ENCODE measurements around the gene RBM8A.

The RBM8A gene

DNA sequence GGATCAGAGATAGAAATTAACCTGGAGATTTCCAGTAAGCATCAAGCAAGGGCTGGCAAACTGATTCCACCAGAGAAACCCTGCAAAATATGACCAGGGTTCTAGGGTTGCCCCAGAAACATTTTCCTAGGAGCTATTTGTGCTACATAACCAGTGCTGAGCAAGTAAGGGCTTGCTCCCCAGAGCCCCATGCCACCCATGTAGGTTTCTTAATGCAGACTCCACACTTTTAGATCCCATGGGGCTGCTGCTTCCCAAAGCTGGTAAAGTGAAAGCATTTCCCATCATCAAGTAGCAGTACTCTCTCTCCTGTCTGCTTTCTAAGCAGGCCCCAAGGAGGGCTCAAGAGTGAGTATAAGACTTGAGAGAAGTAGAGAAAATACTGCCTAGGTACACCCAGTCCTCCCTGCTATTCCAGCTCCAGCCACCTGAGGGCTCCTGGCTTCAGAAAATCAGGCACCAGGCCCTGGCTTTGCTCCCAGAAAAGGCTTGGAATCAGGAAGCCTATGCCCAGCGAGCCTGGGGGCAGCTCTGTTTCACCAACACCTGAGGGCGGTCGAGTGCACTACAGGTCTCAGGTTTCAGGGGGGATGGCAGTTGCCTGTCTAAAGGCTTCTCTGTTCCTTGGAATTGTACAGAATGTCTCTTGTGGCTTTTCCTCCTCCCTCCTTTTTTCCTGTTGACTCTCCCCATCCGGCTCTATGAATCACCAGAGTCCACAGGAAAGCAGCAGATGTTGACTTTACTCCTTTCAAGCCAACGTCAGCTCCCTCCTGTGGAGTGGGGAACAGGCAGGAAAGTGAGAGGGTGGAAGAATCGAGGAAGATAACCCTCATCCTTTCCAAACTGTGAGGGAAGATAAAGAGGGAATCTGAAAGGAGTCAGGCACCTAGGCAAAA, 35.4 kb downstream of the RBM8A start (continued):
- TF ChIP-seq, protein P1, sequence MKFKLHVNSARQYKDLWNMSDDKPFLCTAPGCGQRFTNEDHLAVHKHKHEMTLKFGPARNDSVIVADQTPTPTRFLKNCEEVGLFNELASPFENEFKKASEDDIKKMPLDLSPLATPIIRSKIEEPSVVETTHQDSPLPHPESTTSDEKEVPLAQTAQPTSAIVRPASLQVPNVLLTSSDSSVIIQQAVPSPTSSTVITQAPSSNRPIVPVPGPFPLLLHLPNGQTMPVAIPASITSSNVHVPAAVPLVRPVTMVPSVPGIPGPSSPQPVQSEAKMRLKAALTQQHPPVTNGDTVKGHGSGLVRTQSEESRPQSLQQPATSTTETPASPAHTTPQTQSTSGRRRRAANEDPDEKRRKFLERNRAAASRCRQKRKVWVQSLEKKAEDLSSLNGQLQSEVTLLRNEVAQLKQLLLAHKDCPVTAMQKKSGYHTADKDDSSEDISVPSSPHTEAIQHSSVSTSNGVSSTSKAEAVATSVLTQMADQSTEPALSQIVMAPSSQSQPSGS (tag by site-specific recombination; IDR thresholded peaks at IDR 0.05; ENCODE audit: low read depth) = no peak
- TF ChIP-seq, protein P2, sequence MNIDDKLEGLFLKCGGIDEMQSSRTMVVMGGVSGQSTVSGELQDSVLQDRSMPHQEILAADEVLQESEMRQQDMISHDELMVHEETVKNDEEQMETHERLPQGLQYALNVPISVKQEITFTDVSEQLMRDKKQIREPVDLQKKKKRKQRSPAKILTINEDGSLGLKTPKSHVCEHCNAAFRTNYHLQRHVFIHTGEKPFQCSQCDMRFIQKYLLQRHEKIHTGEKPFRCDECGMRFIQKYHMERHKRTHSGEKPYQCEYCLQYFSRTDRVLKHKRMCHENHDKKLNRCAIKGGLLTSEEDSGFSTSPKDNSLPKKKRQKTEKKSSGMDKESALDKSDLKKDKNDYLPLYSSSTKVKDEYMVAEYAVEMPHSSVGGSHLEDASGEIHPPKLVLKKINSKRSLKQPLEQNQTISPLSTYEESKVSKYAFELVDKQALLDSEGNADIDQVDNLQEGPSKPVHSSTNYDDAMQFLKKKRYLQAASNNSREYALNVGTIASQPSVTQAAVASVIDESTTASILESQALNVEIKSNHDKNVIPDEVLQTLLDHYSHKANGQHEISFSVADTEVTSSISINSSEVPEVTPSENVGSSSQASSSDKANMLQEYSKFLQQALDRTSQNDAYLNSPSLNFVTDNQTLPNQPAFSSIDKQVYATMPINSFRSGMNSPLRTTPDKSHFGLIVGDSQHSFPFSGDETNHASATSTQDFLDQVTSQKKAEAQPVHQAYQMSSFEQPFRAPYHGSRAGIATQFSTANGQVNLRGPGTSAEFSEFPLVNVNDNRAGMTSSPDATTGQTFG (tag by site-specific recombination; IDR thresholded peaks at IDR 0.05; ENCODE audit: borderline replicate concordance) = no peak
- TF ChIP-seq KLF16 (tag by site-specific recombination; IDR thresholded peaks at IDR 0.05) (no peak), ZNF292 (tag by site-specific recombination; IDR thresholded peaks at IDR 0.05; ENCODE audit: borderline replicate concordance, low read depth) (no peak), YY1 (tag by site-specific recombination; IDR thresholded peaks at IDR 0.05) (no peak), ZNF501 (tag by site-specific recombination; IDR thresholded peaks at IDR 0.05) (peak; percentile 74; the same call in 1 of the 2 replicates), ZFP3 (tag by site-specific recombination; IDR thresholded peaks at IDR 0.05; ENCODE audit: low read depth) (no peak), SP2 (tag by site-specific recombination; IDR thresholded peaks at IDR 0.05) (peak; percentile 61), ZNF324 (tag by site-specific recombination; IDR thresholded peaks at IDR 0.05) (peak; percentile 76; the same call in 1 of the 2 replicates), ZBTB20 (tag by site-specific recombination; IDR thresholded peaks at IDR 0.05) (no peak), RBAK (tag by site-specific recombination; IDR thresholded peaks at IDR 0.05) (no peak), ZNF560 (tag by site-specific recombination; IDR thresholded peaks at IDR 0.05; ENCODE audit: borderline replicate concordance) (no peak), GLIS2 (tag by site-specific recombination; IDR thresholded peaks at IDR 0.05) (peak; percentile 42; the same call in 1 of the 2 replicates), OVOL3 (tag by site-specific recombination; IDR thresholded peaks at IDR 0.05) (no peak), ZNF16 (tag by site-specific recombination; IDR thresholded peaks at IDR 0.05; ENCODE audit: low read depth) (no peak), FEZF1 (tag by site-specific recombination; IDR thresholded peaks at IDR 0.05) (peak; percentile 44; the same call in 1 of the 2 replicates), ZNF202 (tag by site-specific recombination; IDR thresholded peaks at IDR 0.05; ENCODE audit: borderline replicate concordance) (no peak), ZNF530 (tag by site-specific recombination; IDR thresholded peaks at IDR 0.05; ENCODE audit: low read depth) (no peak), MEIS1 (CRISPR knock-in tag; IDR thresholded peaks at IDR 0.05; ENCODE audit: borderline replicate concordance) (no peak), ZNF146 (tag by site-specific recombination; IDR thresholded peaks at IDR 0.05) (no peak), ZNF354C (tag by site-specific recombination; IDR thresholded peaks at IDR 0.05; ENCODE audit: borderline replicate concordance, low read depth) (no peak), ZFHX2 (tag by site-specific recombination; conservative IDR thresholded peaks at IDR 0.05) (no peak), ZNF10 (tag by site-specific recombination; IDR thresholded peaks at IDR 0.05) (no peak)
- TF ChIP-seq, protein P3, sequence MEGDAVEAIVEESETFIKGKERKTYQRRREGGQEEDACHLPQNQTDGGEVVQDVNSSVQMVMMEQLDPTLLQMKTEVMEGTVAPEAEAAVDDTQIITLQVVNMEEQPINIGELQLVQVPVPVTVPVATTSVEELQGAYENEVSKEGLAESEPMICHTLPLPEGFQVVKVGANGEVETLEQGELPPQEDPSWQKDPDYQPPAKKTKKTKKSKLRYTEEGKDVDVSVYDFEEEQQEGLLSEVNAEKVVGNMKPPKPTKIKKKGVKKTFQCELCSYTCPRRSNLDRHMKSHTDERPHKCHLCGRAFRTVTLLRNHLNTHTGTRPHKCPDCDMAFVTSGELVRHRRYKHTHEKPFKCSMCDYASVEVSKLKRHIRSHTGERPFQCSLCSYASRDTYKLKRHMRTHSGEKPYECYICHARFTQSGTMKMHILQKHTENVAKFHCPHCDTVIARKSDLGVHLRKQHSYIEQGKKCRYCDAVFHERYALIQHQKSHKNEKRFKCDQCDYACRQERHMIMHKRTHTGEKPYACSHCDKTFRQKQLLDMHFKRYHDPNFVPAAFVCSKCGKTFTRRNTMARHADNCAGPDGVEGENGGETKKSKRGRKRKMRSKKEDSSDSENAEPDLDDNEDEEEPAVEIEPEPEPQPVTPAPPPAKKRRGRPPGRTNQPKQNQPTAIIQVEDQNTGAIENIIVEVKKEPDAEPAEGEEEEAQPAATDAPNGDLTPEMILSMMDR (tag by site-specific recombination; IDR thresholded peaks at IDR 0.05) = peak; percentile 95; the same call in 1 of the 2 replicates
- TF ChIP-seq, protein P4, sequence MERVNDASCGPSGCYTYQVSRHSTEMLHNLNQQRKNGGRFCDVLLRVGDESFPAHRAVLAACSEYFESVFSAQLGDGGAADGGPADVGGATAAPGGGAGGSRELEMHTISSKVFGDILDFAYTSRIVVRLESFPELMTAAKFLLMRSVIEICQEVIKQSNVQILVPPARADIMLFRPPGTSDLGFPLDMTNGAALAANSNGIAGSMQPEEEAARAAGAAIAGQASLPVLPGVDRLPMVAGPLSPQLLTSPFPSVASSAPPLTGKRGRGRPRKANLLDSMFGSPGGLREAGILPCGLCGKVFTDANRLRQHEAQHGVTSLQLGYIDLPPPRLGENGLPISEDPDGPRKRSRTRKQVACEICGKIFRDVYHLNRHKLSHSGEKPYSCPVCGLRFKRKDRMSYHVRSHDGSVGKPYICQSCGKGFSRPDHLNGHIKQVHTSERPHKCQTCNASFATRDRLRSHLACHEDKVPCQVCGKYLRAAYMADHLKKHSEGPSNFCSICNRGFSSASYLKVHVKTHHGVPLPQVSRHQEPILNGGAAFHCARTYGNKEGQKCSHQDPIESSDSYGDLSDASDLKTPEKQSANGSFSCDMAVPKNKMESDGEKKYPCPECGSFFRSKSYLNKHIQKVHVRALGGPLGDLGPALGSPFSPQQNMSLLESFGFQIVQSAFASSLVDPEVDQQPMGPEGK (tag by site-specific recombination; IDR thresholded peaks at IDR 0.05) = peak; percentile 95
- TF ChIP-seq, protein P5, sequence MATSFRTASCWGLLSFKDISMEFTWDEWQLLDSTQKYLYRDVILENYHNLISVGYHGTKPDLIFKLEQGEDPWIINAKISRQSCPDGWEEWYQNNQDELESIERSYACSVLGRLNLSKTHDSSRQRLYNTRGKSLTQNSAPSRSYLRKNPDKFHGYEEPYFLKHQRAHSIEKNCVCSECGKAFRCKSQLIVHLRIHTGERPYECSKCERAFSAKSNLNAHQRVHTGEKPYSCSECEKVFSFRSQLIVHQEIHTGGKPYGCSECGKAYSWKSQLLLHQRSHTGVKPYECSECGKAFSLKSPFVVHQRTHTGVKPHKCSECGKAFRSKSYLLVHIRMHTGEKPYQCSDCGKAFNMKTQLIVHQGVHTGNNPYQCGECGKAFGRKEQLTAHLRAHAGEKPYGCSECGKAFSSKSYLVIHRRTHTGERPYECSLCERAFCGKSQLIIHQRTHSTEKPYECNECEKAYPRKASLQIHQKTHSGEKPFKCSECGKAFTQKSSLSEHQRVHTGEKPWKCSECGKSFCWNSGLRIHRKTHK (tag by site-specific recombination; IDR thresholded peaks at IDR 0.05) = no peak
